Endothelial cell of umbilical vein (primary cell): ENCODE data around the gene PRCD.

Experiments
- EZH2 ChIP-seq: IDR thresholded peaks from 2 replicates; pipeline ENCODE4 v1.6.1; 2012; ENCODE audit warnings: borderline replicate concordance, low read depth, mild to moderate bottlenecking, moderate library complexity, low read length, inconsistent platforms; ENCODE audit not compliant: severe bottlenecking
- GATA2 ChIP-seq: IDR thresholded peaks from 2 replicates; pipeline ENCODE4 v1.7.0; 2011; ENCODE audit warnings: low read depth, mild to moderate bottlenecking, moderate library complexity, mixed read lengths, low read length; ENCODE audit not compliant: insufficient read length, insufficient read depth
- TF ChIP-seq, protein P1 (sequence below), 2 donors: IDR thresholded peaks; 1 replicate in 1 of 2; 2 replicates in 1 of 2; pipeline ENCODE4 v1.5.1; 2011; ENCODE audit warnings: low read length in 2 of 2, mild to moderate bottlenecking in 2 of 2, moderate library complexity in 2 of 2, control low read depth in 1 of 2, inconsistent platforms in 1 of 2, low read depth in 1 of 2; ENCODE audit not compliant: insufficient read depth in 1 of 2; ENCODE audit errors: extremely low read depth in 1 of 2
- TF ChIP-seq, protein P2 (sequence below): IDR thresholded peaks from 2 replicates; pipeline ENCODE4 v1.6.1; 2011; ENCODE audit not compliant: insufficient read depth, insufficient read length

DNA sequence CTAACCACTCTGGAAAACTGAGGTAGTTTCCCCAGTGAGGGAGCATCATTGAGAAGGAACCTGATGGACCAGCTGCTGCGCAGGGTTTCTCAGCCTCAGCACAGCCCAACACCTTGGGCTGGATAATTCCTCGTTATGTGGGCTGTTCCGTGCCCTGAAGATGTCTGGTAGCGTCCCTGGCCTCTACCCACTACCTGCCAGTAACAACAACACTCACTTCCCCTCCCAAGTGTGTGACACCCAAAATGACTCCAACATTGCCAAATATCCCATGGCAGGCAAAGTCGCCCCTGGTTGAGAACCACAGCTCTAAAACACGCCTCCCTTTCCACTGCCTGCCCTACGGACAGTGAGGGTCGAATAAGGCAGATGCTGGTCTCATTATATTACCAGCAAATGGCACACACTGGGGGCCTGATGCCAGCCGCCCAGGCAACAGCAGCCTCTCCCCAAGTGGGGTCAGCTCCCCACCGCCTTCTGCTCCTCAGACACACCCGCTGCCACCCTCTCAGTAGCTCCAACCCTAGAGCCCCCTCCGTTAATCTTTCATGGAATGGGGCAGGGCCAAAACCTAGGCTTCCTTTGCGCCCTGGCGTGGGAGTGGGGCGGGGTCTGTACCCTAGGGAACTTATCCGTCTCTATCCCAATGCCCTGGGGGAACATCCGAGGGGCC, 39.6 kb upstream of the PRCD start:
- TF ChIP-seq EZH2 (no peak), GATA2 (no peak)
- TF ChIP-seq, protein P1, sequence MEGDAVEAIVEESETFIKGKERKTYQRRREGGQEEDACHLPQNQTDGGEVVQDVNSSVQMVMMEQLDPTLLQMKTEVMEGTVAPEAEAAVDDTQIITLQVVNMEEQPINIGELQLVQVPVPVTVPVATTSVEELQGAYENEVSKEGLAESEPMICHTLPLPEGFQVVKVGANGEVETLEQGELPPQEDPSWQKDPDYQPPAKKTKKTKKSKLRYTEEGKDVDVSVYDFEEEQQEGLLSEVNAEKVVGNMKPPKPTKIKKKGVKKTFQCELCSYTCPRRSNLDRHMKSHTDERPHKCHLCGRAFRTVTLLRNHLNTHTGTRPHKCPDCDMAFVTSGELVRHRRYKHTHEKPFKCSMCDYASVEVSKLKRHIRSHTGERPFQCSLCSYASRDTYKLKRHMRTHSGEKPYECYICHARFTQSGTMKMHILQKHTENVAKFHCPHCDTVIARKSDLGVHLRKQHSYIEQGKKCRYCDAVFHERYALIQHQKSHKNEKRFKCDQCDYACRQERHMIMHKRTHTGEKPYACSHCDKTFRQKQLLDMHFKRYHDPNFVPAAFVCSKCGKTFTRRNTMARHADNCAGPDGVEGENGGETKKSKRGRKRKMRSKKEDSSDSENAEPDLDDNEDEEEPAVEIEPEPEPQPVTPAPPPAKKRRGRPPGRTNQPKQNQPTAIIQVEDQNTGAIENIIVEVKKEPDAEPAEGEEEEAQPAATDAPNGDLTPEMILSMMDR (IDR thresholded peaks at IDR 0.05; ENCODE audit: extremely low read depth in 1 of 2, insufficient read depth in 1 of 2, low read depth in 1 of 2, low read length in 2 of 2), result no peak
- TF ChIP-seq, protein P2, sequence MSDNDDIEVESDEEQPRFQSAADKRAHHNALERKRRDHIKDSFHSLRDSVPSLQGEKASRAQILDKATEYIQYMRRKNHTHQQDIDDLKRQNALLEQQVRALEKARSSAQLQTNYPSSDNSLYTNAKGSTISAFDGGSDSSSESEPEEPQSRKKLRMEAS, result no peak
